Caco-2 (cell line): Measurements from ENCODE around the gene AKT1. TPM values are rescaled to one million over a fixed set of nuclear protein-coding genes. Genes with fewer than 3 reads are reported as not detected.

ENCODE experiments used
- BruUV-seq: library from RNA; stranded (reverse); fragments of 400-500 nt; replicated peaks from 2 replicates; lab custom pipeline; 2021; lab: Mats Ljungman, UMichigan
- CTCF ChIA-PET: fragments of 300-600 bp; sonication (Branson Sonifier 250); formaldehyde crosslinking; loops from one replicate; lab custom pipeline; 2022; ENCODE audit warnings: antibody characterized with exemption; lab: Charles Lee
- POLR2A ChIA-PET: fragments of 300-600 bp; sonication (Branson Sonifier 250); formaldehyde crosslinking; loops from one replicate; lab custom pipeline; 2022; ENCODE audit warnings: antibody characterized with exemption; lab: Charles Lee
- DNase-seq, 2 experiments: peaks; one replicate each; pipeline versions ENCODE4 v3.0.0 to v3.0.0-alpha.2; 2020 to 2022
- H3K27me3 ChIP-seq: replicated peaks from 2 replicates; pipeline ENCODE4 v1.6.0; 2011; ENCODE audit warnings: low read length; ENCODE audit not compliant: control insufficient read depth, insufficient read depth
- H3K36me3 ChIP-seq: 2 replicates; pipeline ENCODE4 v1.5.1; 2011; ENCODE audit warnings: low read length; ENCODE audit not compliant: control insufficient read depth, insufficient read depth
- H3K4me1 ChIP-seq: fragments of 250-450 bp; sonication (Bioruptor Pico); 2 replicates; pipeline ENCODE4 v1.5.1; 2020; ENCODE audit warnings: mild to moderate bottlenecking
- H3K4me3 ChIP-seq: 2 replicates; pipeline ENCODE4 v1.5.1; 2011; ENCODE audit warnings: low read depth, mild to moderate bottlenecking, control low read depth, low read length
- H3K9me3 ChIP-seq: fragments of 250-450 bp; sonication (Bioruptor Pico); 2 replicates; pipeline ENCODE4 v1.5.1; 2020; ENCODE audit warnings: mild to moderate bottlenecking, moderate library complexity
- H3K27ac Mint-ChIP-seq: one replicate; pipeline ENCODE4 v1.8.0; 2022; ENCODE audit warnings: mixed read lengths; ENCODE audit not compliant: unreplicated experiment
- H3K27me3 Mint-ChIP-seq: one replicate; pipeline ENCODE4 v1.8.0; 2022; ENCODE audit warnings: mixed read lengths; ENCODE audit not compliant: insufficient read depth, unreplicated experiment
- H3K36me3 Mint-ChIP-seq: one replicate; pipeline ENCODE4 v1.8.0; 2022; ENCODE audit warnings: mild to moderate bottlenecking, mixed read lengths; ENCODE audit not compliant: insufficient read depth, unreplicated experiment
- H3K4me1 Mint-ChIP-seq: one replicate; pipeline ENCODE4 v1.8.0; 2022; ENCODE audit warnings: low read depth, mixed read lengths; ENCODE audit not compliant: unreplicated experiment
- H3K4me3 Mint-ChIP-seq: one replicate; pipeline ENCODE4 v1.8.0; 2022; ENCODE audit warnings: mild to moderate bottlenecking, moderate library complexity, mixed read lengths; ENCODE audit not compliant: unreplicated experiment
- H3K9me3 Mint-ChIP-seq: one replicate; pipeline ENCODE4 v1.8.0; 2022; ENCODE audit warnings: mixed read lengths; ENCODE audit not compliant: unreplicated experiment
- intact Hi-C: fragments of 100-400 bp; cut with micrococcal nuclease; formaldehyde crosslinking; loops from one replicate; pipeline ENCODE4 v1.10.0; 2022; ENCODE audit not compliant: unreplicated experiment
- total RNA-seq: library from RNA; stranded (reverse); gene quantifications from 2 replicates; pipeline ENCODE4 v1.2.3, GENCODE V29; 2022
- TF ChIP-seq, protein P1 (sequence below), 2 experiments: fragments of 200-600 bp in 1 of 2; IDR thresholded peaks; 1 replicate in 1 of 2; 2 replicates in 1 of 2; pipeline versions ENCODE4 v1.5.1 to v1.8.0; 2011 to 2022; ENCODE audit warnings: antibody characterized with exemption in 1 of 2, control low read depth in 1 of 2, inconsistent platforms in 1 of 2, low read depth in 1 of 2, low read length in 1 of 2, mild to moderate bottlenecking in 1 of 2, moderate library complexity in 1 of 2; ENCODE audit not compliant: insufficient read depth in 1 of 2, severe bottlenecking in 1 of 2, unreplicated experiment in 1 of 2

AKT1 gene
- total RNA-seq, 1 experiment from 2014 or later, result 110 TPM

DNA sequence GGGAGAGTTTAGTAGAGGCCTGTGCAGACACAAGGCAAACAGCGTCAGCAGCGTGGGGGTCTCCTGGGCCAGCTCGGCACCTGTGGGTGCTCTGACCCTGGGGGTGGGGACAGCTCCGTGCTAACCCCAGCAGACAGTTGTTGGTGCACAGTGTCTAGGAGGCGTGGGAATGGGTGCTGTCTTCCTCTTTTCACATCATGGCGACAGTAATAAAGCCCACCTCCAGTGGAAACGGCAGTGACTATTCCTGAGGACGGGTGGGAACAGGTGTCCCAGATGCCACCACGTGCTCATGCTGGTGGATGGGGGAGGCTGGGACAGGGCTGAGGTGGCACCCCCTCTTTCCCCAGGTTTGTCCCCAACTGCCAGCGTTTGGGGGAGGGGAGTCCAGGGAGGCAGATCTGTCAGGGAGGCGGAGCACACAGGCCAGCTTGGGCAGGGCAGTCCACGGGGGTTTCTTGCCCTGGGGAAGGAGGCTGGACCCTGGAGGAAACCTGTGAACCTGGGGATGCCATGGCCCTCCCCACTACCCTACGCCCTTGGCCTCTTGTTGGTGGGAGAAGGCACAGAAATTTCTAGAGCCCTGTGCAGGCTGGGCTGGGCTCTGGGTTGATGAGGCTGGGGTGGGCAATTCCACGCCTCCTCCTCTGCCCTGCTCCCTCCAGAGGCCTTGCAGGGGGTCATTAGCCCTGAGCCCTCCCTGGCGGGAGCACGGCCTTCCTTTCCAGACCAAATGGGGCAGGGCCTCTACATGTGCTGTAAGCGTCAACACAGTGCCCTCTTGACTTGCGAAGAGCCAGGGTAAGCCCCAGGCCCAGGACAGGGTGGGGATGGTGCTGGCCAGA lies 9.2 kb upstream of the AKT1 start:
- Histone ChIP-seq H3K27me3 (no peaks in the 10 kb centered on the region), H3K36me3 (no peaks in the 10 kb centered on the region), H3K9me3 (no peaks in the 10 kb centered on the region), H3K4me3 (no peak overlapping the region), H3K4me1 (peaks cover 14% of the 10 kb centered on the region)
- Mint-ChIP-seq H3K9me3 (peaks cover 11% of the 10 kb centered on the region), H3K4me1 (no peaks in the 10 kb centered on the region), H3K36me3 (peaks cover 22% of the 10 kb centered on the region), H3K27me3 (no peaks in the 10 kb centered on the region), H3K27ac (no peak overlapping the region), H3K4me3 (no peak overlapping the region)
- no TSS peak for BruUV-seq
- intact Hi-C loops, result no loop called here
- no peak for DNase-seq
- POLR2A ChIA-PET, result no interaction called here
- TF ChIP-seq, protein P1, sequence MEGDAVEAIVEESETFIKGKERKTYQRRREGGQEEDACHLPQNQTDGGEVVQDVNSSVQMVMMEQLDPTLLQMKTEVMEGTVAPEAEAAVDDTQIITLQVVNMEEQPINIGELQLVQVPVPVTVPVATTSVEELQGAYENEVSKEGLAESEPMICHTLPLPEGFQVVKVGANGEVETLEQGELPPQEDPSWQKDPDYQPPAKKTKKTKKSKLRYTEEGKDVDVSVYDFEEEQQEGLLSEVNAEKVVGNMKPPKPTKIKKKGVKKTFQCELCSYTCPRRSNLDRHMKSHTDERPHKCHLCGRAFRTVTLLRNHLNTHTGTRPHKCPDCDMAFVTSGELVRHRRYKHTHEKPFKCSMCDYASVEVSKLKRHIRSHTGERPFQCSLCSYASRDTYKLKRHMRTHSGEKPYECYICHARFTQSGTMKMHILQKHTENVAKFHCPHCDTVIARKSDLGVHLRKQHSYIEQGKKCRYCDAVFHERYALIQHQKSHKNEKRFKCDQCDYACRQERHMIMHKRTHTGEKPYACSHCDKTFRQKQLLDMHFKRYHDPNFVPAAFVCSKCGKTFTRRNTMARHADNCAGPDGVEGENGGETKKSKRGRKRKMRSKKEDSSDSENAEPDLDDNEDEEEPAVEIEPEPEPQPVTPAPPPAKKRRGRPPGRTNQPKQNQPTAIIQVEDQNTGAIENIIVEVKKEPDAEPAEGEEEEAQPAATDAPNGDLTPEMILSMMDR (IDR thresholded peaks at IDR 0.05; ENCODE audit: insufficient read depth in 1 of 2, low read depth in 1 of 2, low read length in 1 of 2, severe bottlenecking in 1 of 2, unreplicated experiment in 1 of 2), result no peak
- CTCF ChIA-PET, result no interaction called here

DNA sequence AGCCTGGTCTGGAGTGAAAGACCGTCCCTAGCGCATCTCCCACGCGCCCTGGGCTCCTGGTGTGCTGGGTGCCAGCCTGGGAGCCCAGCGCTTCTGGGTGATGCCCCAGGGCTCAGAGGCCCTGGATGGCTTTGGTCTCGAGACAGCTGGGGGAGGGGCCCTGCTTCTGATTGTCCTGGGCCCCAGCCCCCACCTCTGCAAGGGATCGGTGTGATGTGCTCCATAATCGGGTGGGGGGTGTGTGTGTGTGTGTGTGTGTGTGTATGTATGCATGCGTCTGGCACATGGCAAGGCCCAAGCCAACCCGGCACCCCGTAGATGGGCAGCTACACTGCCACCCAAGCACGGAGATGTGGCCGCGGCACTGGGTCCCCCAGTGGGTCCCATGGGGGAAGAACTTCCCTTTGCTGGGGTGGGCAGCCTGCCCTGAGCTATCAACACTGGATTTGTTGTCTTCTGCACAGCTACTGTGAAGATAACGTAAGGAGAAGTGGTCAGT lies 8.4 kb upstream of the AKT1 start:
- intact Hi-C loops, result no loop called here
- Histone ChIP-seq H3K27me3 (no peaks in the 10 kb centered on the region), H3K9me3 (no peaks in the 10 kb centered on the region), H3K4me3 (no peak overlapping the region), H3K36me3 (no peaks in the 10 kb centered on the region), H3K4me1 (peaks cover 16% of the 10 kb centered on the region)
- H3K4me3 Mint-ChIP-seq, result no peak overlapping the region
- no peak overlapping the region for H3K27ac Mint-ChIP-seq
- ChIA-PET CTCF (no interaction called here), POLR2A (no interaction called here)
- H3K4me1 Mint-ChIP-seq, result no peaks in the 10 kb centered on the region
- peaks cover 18% of the 10 kb centered on the region for H3K36me3 Mint-ChIP-seq
- TF ChIP-seq, protein P1 (IDR thresholded peaks at IDR 0.05; ENCODE audit: insufficient read depth in 1 of 2, low read depth in 1 of 2, low read length in 1 of 2, severe bottlenecking in 1 of 2, unreplicated experiment in 1 of 2), result no peak
- no TSS peak for BruUV-seq
- H3K9me3 Mint-ChIP-seq, result peaks cover 11% of the 10 kb centered on the region
- DNase-seq, result no peak
- no peaks in the 10 kb centered on the region for H3K27me3 Mint-ChIP-seq

DNA sequence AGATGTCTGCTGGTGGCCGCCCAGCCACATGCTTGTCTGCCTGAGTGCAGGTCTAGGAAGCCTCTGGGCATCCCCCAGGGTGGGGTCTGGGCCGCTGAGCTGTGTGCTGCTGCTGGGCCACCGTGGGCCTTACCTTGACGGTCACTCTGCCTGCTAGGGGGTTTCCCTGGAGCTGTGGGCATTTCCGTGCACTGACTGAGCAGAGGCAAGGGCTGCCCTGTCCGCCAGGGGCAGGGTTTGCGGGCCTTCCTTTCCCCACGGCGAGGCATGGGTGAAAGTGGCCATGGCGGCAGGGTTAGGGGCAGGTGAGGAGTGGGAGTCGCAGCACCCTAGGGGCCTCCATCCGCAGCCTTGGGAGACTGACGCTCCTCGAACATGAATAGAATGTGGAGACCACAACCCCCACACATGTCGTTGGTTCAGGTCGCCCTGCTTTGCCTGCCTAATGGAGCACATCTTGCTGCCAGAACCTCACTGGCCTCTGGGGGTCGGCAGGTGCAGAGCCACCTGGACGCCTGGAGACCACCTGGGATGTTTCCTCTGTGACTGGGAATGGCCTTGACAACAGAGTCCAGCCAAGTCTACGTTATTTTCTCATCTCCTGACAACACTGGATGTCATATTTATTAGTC lies 7.8 kb upstream of the AKT1 start:
- TSS peak; percentile 47 for BruUV-seq
- Histone ChIP-seq H3K4me3 (no peak overlapping the region), H3K36me3 (no peaks in the 10 kb centered on the region), H3K4me1 (peaks cover 16% of the 10 kb centered on the region), H3K27me3 (no peaks in the 10 kb centered on the region), H3K9me3 (no peaks in the 10 kb centered on the region)
- Mint-ChIP-seq H3K27ac (no peak overlapping the region), H3K27me3 (no peaks in the 10 kb centered on the region), H3K4me3 (no peak overlapping the region), H3K9me3 (peaks cover 11% of the 10 kb centered on the region), H3K36me3 (peaks cover 17% of the 10 kb centered on the region), H3K4me1 (no peaks in the 10 kb centered on the region)
- POLR2A ChIA-PET, result no interaction called here
- TF ChIP-seq, protein P1 (IDR thresholded peaks at IDR 0.05; ENCODE audit: insufficient read depth in 1 of 2, low read depth in 1 of 2, low read length in 1 of 2, severe bottlenecking in 1 of 2, unreplicated experiment in 1 of 2), result no peak
- DNase-seq, result no peak
- intact Hi-C loops, result no loop called here
- CTCF ChIA-PET, result no interaction called here
